ENCODE results near the gene SCN5A. TPM values are rescaled to one million over a fixed set of nuclear protein-coding genes. Genes with fewer than 3 reads are reported as not detected.

Gene SCN5A
- total RNA-seq, 2 donors from 2014 or later = 4.5 to 5.6 TPM

- Histone ChIP-seq H3K27ac (ENCODE audit: low read depth, low read length) (no peak overlapping the region), H3K9ac (ENCODE audit: extremely low read depth, low read length, poor library complexity, severe bottlenecking) (no peak overlapping the region), H3K27me3 (ENCODE audit: control insufficient read depth, insufficient read depth, low read length, poor library complexity, severe bottlenecking) (no peaks in the 10 kb centered on the region), H3K4me1 (ENCODE audit: control insufficient read depth, insufficient read depth, low read length) (no peaks in the 10 kb centered on the region), H3K4me3 (ENCODE audit: low read length) (no peak overlapping the region), H3K36me3 (ENCODE audit: control insufficient read depth, insufficient read depth, low read length) (no peaks in the 10 kb centered on the region), H3K9me3 (ENCODE audit: control insufficient read depth, low read length) (no peaks in the 10 kb centered on the region)
- no peak for TF ChIP-seq CTCF (conservative IDR thresholded peaks at IDR 0.05)
- no peak overlapping the region for H3K4me3 Mint-ChIP-seq
- H3K9me3 Mint-ChIP-seq = no peaks in the 10 kb centered on the region
- WGBS, 2 experiments (ENCODE audit: insufficient coverage in 1 of 2, insufficient read length in 1 of 2) = 93 to 96% methylated on average over 3 to 5 of the region's 5 CpGs
- peaks cover 9% of the 10 kb centered on the region for H3K4me1 Mint-ChIP-seq
- H3K27ac Mint-ChIP-seq = no peak overlapping the region
- peaks cover 5% of the 10 kb centered on the region for H3K27me3 Mint-ChIP-seq (ENCODE audit: insufficient read depth)
- no peaks in the 10 kb centered on the region for H3K36me3 Mint-ChIP-seq (ENCODE audit: low read depth)
- DNase-seq = no peak
Observed at GRCh38 chr3:38610934-38611333, 38.6 kb downstream of the SCN5A start.

DNA sequence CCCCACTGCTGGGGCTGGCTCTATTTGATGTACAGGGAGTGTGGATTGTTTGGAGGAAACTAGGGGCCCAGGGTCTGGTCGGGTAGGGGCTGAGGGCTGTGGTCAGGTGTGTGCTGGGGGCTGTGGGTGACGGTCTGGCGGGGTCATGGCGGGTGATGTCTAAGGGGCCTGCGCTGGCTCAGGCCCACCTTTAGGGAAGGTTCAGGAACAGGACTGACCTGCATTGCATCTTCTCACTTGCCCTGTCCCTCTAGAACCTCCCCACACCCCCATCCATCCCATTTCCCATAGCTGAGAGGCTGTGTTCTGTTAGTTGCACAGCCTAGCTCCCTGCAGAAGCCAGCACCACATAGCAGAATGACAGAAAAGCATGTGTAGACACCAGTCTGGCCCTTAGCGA is 39.1 kb downstream of the SCN5A start:
- H3K4me1 Mint-ChIP-seq = peaks cover 9% of the 10 kb centered on the region
- Histone ChIP-seq H3K4me1 (ENCODE audit: control insufficient read depth, insufficient read depth, low read length) (no peaks in the 10 kb centered on the region), H3K4me3 (ENCODE audit: low read length) (no peak overlapping the region), H3K9me3 (ENCODE audit: control insufficient read depth, low read length) (no peaks in the 10 kb centered on the region), H3K27me3 (ENCODE audit: control insufficient read depth, insufficient read depth, low read length, poor library complexity, severe bottlenecking) (no peaks in the 10 kb centered on the region), H3K36me3 (ENCODE audit: control insufficient read depth, insufficient read depth, low read length) (no peaks in the 10 kb centered on the region), H3K27ac (ENCODE audit: low read depth, low read length) (no peak overlapping the region), H3K9ac (ENCODE audit: extremely low read depth, low read length, poor library complexity, severe bottlenecking) (no peak overlapping the region)
- H3K27ac Mint-ChIP-seq = peak overlapping the region; percentile 64
- H3K27me3 Mint-ChIP-seq (ENCODE audit: insufficient read depth) = peaks cover 6% of the 10 kb centered on the region
- WGBS, 2 experiments (ENCODE audit: insufficient coverage in 1 of 2, insufficient read length in 1 of 2) = 93% methylated on average over 6 of the region's 6 CpGs; no CpG with 5 or more reads in 1 of the 2 experiments
- no peak for DNase-seq
- H3K9me3 Mint-ChIP-seq = no peaks in the 10 kb centered on the region
- H3K4me3 Mint-ChIP-seq = no peak overlapping the region
- no peaks in the 10 kb centered on the region for H3K36me3 Mint-ChIP-seq (ENCODE audit: low read depth)
- TF ChIP-seq CTCF (conservative IDR thresholded peaks at IDR 0.05) = no peak

DNA sequence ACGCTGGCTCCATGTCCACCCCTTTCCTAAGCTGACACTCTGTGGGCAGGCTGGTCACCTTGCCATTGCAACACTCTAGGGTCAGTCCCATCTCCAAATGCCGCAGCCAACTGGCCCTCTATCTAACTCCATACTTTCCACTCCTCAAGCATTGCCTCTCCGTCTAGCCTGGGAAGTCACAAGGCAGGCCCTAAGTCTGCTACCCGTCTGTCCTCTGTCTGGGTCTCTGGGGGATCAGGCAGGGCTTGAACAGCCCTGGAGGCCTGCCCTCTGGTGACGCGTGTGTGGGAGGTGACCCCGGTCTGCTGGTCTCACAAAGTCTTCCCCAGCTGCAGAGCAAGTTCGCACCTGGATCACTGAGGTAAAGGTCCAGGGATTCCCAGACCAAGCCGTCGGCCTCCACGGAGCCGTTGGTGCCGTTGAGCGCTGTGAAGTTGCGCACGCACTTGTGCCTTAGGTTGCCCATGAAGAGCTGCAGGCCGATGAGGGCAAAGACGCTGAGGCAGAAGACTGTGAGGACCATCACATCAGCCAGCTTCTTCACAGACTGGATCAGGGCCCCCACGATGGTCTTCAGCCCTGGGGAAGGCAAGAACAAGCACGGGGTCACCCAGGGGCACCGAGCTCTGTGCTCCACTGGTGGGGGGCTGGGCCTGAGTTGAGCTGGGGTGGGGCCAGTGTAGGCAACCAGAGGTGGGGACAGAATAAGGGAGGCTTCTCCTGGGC is 39.9 kb downstream of the SCN5A start:
- Mint-ChIP-seq H3K27me3 (ENCODE audit: insufficient read depth) (peaks cover 9% of the 10 kb centered on the region), H3K4me1 (peaks cover 9% of the 10 kb centered on the region), H3K27ac (no peak overlapping the region), H3K36me3 (ENCODE audit: low read depth) (no peaks in the 10 kb centered on the region), H3K4me3 (no peak overlapping the region), H3K9me3 (no peaks in the 10 kb centered on the region)
- WGBS, 2 experiments (ENCODE audit: insufficient coverage in 1 of 2, insufficient read length in 1 of 2) = 96 to 97% methylated on average over 12 to 21 of the region's 21 CpGs
- Histone ChIP-seq H3K9ac (ENCODE audit: extremely low read depth, low read length, poor library complexity, severe bottlenecking) (no peak overlapping the region), H3K27me3 (ENCODE audit: control insufficient read depth, insufficient read depth, low read length, poor library complexity, severe bottlenecking) (no peaks in the 10 kb centered on the region), H3K4me1 (ENCODE audit: control insufficient read depth, insufficient read depth, low read length) (no peaks in the 10 kb centered on the region), H3K4me3 (ENCODE audit: low read length) (no peak overlapping the region), H3K36me3 (ENCODE audit: control insufficient read depth, insufficient read depth, low read length) (no peaks in the 10 kb centered on the region), H3K27ac (ENCODE audit: low read depth, low read length) (no peak overlapping the region), H3K9me3 (ENCODE audit: control insufficient read depth, low read length) (no peaks in the 10 kb centered on the region)
- DNase-seq = peak; percentile 22
- no peak for TF ChIP-seq CTCF (conservative IDR thresholded peaks at IDR 0.05)

Data from endodermal cell (in vitro differentiated cells).